CD4-positive, alpha-beta memory T cell (primary cell): ENCODE measurements around the gene PHF20. TPM values are rescaled to one million over a fixed set of nuclear protein-coding genes. Genes with fewer than 3 reads are reported as not detected.
"Not testable (repeated sequence)": the region's sequence is repeated elsewhere in the genome, so short reads cannot be mapped to it uniquely, and the experiment has no call there.

ENCODE experiments used
- CTCF ChIA-PET: fragments of 350-600 bp; sonication (Branson Sonifier 250); formaldehyde crosslinking; loops from one replicate; lab custom pipeline; 2021; ENCODE audit warnings: inconsistent platforms; ENCODE audit not compliant: partially characterized antibody; lab: Charles Lee
- POLR2A ChIA-PET: fragments of 350-600 bp; sonication (Branson Sonifier 250); formaldehyde crosslinking; loops from one replicate; lab custom pipeline; 2021; ENCODE audit not compliant: partially characterized antibody; lab: Charles Lee
- DNase-seq, 5 donors: peaks; one replicate each; pipeline versions ENCODE4 v3.0.0 to v3.0.0-alpha.2; 2020 to 2022; ENCODE audit warnings: mixed read lengths in 1 of 5
- H3K27ac ChIP-seq: one replicate; pipeline ENCODE4 v1.7.0; 2013; ENCODE audit warnings: low read depth, low read length
- H3K27me3 ChIP-seq: 2 replicates; pipeline ENCODE4 v1.7.0; 2013; ENCODE audit warnings: mild to moderate bottlenecking, low read length, moderate library complexity; ENCODE audit not compliant: insufficient read depth
- H3K36me3 ChIP-seq: 2 replicates; pipeline ENCODE4 v1.7.0; 2013; ENCODE audit warnings: mild to moderate bottlenecking, low read length, moderate library complexity; ENCODE audit not compliant: insufficient read depth
- H3K4me1 ChIP-seq: 2 replicates; pipeline ENCODE4 v1.7.0; 2013; ENCODE audit warnings: mild to moderate bottlenecking, low read length, moderate library complexity; ENCODE audit not compliant: insufficient read depth
- H3K4me3 ChIP-seq, 2 donors: one replicate each; pipeline ENCODE4 v1.7.0; 2013; ENCODE audit warnings: low read length in 2 of 2, mild to moderate bottlenecking in 1 of 2
- H3K9me3 ChIP-seq, 2 donors: one replicate each; pipeline ENCODE4 v1.7.0; 2013; ENCODE audit warnings: low read length in 2 of 2, control low read depth in 1 of 2; ENCODE audit not compliant: control insufficient read depth in 1 of 2
- H3K27ac Mint-ChIP-seq, 7 donors: one replicate each; pipeline ENCODE4 v1.8.0; 2020 to 2021; ENCODE audit warnings: mixed read lengths in 7 of 7, mild to moderate bottlenecking in 6 of 7, inconsistent platforms in 3 of 7, moderate library complexity in 3 of 7
- H3K27me3 Mint-ChIP-seq, 2 donors: one replicate each; pipeline ENCODE4 v1.8.0; 2020 to 2021; ENCODE audit warnings: mixed read lengths in 2 of 2
- H3K36me3 Mint-ChIP-seq, 2 donors: one replicate each; pipeline ENCODE4 v1.8.0; 2020 to 2021; ENCODE audit warnings: mixed read lengths in 2 of 2, inconsistent platforms in 1 of 2, mild to moderate bottlenecking in 1 of 2
- H3K4me1 Mint-ChIP-seq, 4 donors: one replicate each; pipeline ENCODE4 v1.8.0; 2020 to 2021; ENCODE audit warnings: mixed read lengths in 4 of 4, mild to moderate bottlenecking in 1 of 4
- H3K4me3 Mint-ChIP-seq, 8 donors: one replicate each; pipeline ENCODE4 v1.8.0; 2020 to 2021; ENCODE audit warnings: mixed read lengths in 8 of 8, mild to moderate bottlenecking in 7 of 8, moderate library complexity in 6 of 8, inconsistent platforms in 3 of 8
- H3K9me3 Mint-ChIP-seq, 8 donors: one replicate each; pipeline ENCODE4 v1.8.0; 2020 to 2021; ENCODE audit warnings: mixed read lengths in 8 of 8, mild to moderate bottlenecking in 5 of 8, inconsistent platforms in 3 of 8, moderate library complexity in 1 of 8
- intact Hi-C: fragments of 100-400 bp; cut with micrococcal nuclease; formaldehyde crosslinking; loops from one replicate; pipeline ENCODE4 v1.15.1; 2023
- polyA plus RNA-seq, 2 donors: library from polyadenylated mRNA; unstranded; fragments of 300-500 nt; fragmentation: Illumina TruSeq; gene quantifications; one replicate each; pipeline ENCODE4 v1.2.3, GENCODE V29; 2021
- total RNA-seq, 2 experiments: library from RNA; stranded (reverse); gene quantifications; one replicate each; pipeline ENCODE4 v1.2.3, GENCODE V29; 2021

PHF20 gene
- total and polyA plus RNA-seq, 4 experiments from 2014 or later = 72.9 to 126 (median 94.2) TPM

DNA sequence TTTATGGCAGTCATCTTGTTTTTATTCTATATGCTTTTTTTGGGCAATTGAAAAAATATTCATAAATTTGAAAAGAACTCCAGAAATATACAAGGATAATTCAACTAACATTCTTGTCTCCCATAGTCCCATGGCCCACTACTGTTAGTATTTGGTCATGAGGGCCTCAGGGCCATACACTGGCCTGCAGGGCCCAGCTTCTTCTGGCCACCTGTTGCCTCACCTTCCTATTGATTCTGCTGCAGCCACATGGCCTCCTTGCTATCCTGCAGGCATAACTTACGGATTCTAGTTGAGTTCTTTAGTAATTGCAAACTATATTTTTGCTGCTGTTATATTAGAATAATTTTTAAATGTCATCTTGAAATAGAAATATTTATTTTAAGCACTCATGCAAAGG is 109.9 kb downstream of the PHF20 start:
- POLR2A ChIA-PET = no interaction called here

DNA sequence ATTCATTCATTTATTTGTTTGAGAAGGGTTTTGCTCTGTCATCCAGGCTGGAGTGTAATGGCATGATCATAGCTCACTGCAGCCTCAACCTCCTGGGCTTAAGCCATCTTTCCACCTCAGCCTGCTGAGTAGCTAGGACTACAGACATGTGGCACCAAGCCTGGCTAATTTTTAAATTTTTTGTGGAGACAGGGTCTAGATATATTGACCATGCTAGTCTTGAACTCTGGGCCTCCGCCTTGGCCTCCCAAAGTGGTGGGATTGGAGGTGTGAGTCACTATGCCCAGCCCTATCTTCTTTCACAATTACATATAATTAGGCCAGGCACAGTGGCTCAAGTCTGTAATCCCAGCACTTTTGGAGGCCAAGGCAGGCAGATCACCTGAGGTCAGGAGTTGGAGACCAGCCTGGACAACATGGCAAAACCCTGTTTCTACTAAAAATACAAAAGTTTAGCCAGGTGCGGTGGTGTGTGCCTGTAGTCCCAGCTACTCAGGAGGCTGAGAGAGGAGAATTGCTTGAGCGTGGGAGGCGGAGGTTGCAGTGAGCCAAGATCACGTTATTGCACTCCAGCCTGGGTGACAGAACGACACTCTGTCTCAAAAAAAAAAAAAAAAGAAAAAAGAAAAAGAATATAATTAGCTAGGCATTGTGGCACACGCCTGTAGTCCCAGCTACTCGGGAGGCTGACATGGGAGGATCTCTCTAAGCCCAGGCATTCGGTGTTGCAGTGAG is 110.8 kb downstream of the PHF20 start:
- H3K9me3 ChIP-seq, H3K27me3 Mint-ChIP-seq, H3K4me3 ChIP-seq, H3K4me3 Mint-ChIP-seq, H3K4me1 ChIP-seq, H3K27ac ChIP-seq, H3K36me3 ChIP-seq, H3K27me3 ChIP-seq, H3K9me3 Mint-ChIP-seq, POLR2A ChIA-PET, DNase-seq: not testable (repeated sequence)
- H3K36me3 Mint-ChIP-seq = peaks cover 6 to 30% of the 10 kb centered on the region in 2 donors
- peak overlapping the region in 1 of 7 donors; percentile 12 for H3K27ac Mint-ChIP-seq
- H3K4me1 Mint-ChIP-seq = peaks cover 12 to 27% (median 16%) of the 10 kb centered on the region in 4 donors
- intact Hi-C loops = loop anchor here (5.0 kb wide), 1 partner anchor 185 kb away; the partner anchor contains the start of genes NFS1 and ROMO1
- CTCF ChIA-PET = interaction anchor here (0.8 to 5.3 kb wide), 7 partner anchors 12 to 419 kb away, joined by 3 to 47 read pairs (median 3); no protein-coding TSS in a partner anchor

More for the DNA sequence above, 109.9 kb downstream of the PHF20 start:
- no peaks in the 10 kb centered on the region for H3K9me3 Mint-ChIP-seq
- no peaks in the 10 kb centered on the region for H3K9me3 ChIP-seq
- H3K27me3 ChIP-seq = no peaks in the 10 kb centered on the region
- H3K27me3 Mint-ChIP-seq = no peaks in the 10 kb centered on the region
- DNase-seq = no peak
- intact Hi-C loops = loop anchor here (5.0 kb wide), 1 partner anchor 184 kb away; the partner anchor contains the start of genes NFS1 and ROMO1
- no peak overlapping the region for H3K4me3 Mint-ChIP-seq
- no peak overlapping the region for H3K4me3 ChIP-seq
- H3K36me3 Mint-ChIP-seq = peaks cover 8 to 30% of the 10 kb centered on the region in 2 donors
- peaks cover 6% of the 10 kb centered on the region for H3K4me1 ChIP-seq
- H3K27ac Mint-ChIP-seq = peak overlapping the region in 2 of 7 donors; percentile 13 to 35
- H3K27ac ChIP-seq = no peak overlapping the region
- peaks cover 2% of the 10 kb centered on the region for H3K36me3 ChIP-seq
- H3K4me1 Mint-ChIP-seq = peaks cover 10 to 27% (median 17%) of the 10 kb centered on the region in 4 donors
- CTCF ChIA-PET = no interaction called here

DNA sequence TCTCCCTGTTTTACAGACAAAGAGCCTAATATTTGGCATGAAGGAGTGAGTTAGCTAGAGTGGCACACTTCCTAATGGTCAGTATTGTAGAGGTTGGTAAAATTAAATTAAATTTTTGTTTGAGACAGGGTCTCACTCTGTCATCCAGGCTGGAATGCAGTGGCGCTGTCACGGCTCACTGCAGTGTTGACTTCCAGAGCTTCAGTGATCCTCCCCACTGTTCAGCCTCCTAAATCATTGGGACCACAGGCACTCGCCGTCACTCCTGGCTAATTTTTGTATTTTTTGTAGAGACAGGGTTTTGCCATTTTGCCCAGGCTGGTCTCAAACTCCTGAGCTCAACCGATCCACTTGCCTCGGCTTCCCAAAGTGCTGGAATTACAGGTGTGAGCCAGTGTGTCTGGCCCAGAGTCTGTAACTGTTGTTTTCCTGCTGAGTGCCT is 111.5 kb downstream of the PHF20 start:
- Histone ChIP-seq H3K4me3 (no peak overlapping the region), H3K9me3 (no peaks in the 10 kb centered on the region), H3K36me3 (peaks cover 4% of the 10 kb centered on the region), H3K27me3 (no peaks in the 10 kb centered on the region), H3K27ac (no peak overlapping the region), H3K4me1 (peaks cover 6% of the 10 kb centered on the region)
- Mint-ChIP-seq H3K9me3 (no peaks in the 10 kb centered on the region), H3K4me1 (peaks cover 10 to 22% (median 11%) of the 10 kb centered on the region in 4 donors), H3K27me3 (no peaks in the 10 kb centered on the region), H3K27ac (peak overlapping the region in 3 of 7 donors; percentile 1 to 74 (median 19)), H3K4me3 (no peak overlapping the region), H3K36me3 (peaks cover under 1 to 24% of the 10 kb centered on the region in 2 donors)
- intact Hi-C loops = loop anchor here (5.0 kb wide), 1 partner anchor 186 kb away; the partner anchor contains the start of genes NFS1 and ROMO1
- POLR2A ChIA-PET = interaction anchor here (1.2 to 1.3 kb wide), 2 partner anchors 112 to 140 kb away, joined by 3 read pairs; partner anchors contain the start of gene PHF20
- CTCF ChIA-PET = interaction anchor here (0.8 to 5.3 kb wide), 12 partner anchors 13 to 420 kb away, joined by 3 to 47 read pairs (median 4); partner anchors contain the start of gene RBM39
- no peak for DNase-seq

DNA sequence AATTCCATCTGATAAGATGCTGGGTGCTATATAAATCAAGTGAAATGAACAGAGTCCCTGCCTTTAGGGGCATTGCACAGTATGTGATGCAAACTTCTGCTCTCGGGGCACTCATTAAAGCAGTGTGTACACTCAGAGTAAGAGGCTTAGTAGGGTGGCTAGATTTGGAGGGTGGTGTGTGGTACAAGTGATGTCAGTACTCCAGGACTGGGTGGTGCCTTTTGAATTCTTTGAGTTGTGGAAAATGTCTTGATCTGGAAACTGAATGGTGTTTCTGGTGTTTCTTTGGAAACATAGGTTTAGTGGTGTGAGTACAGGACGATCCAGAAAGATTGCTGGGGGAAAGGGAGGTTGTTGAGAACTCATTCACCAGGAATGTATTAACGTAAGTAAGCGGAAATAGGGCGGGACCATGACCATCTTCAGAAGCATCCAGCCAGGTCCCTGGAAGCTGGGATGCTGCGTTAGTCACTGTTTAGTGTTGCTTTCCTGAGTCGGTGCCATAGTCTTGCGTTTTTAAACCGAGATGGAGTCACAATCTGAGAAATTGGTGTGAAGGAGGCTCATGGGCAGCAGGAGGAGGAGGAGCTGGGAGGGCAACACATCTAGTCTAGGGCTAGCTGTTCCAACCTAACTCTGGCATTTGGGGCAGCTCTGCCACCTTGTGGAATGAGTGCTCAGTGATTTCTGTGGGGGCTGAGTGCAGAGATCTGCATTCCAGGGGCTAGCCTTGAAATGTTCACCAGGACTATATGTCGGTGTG is 112.1 kb downstream of the PHF20 start:
- peak; percentile 52 to 59 (median 56) for DNase-seq
- no peak overlapping the region for H3K4me3 Mint-ChIP-seq
- POLR2A ChIA-PET = interaction anchor here (1.0 to 2.5 kb wide), 9 partner anchors 112 to 420 kb away, joined by 3 to 11 read pairs (median 3); partner anchors contain the start of genes PHF20 and RBM39

DNA sequence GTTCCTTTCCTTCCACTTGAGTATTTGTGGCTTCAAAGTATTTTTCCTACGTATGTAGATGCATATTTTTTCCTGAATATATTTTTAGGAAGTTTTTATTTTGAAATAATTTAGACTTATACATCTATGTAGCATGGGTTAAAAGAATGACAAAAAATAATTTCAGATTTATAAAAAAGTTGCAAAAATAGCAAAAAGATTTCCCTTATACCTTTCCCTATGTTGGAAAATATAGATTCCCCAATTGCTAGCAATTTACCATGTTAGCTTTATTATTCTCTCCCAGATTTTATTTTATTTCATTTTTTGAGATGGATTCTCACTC is 112.7 kb downstream of the PHF20 start:
- Histone ChIP-seq H3K4me1 (peaks cover 6% of the 10 kb centered on the region), H3K27me3 (no peaks in the 10 kb centered on the region), H3K9me3 (no peaks in the 10 kb centered on the region), H3K4me3 (no peak overlapping the region), H3K27ac (no peak overlapping the region), H3K36me3 (peaks cover 4% of the 10 kb centered on the region)
- Mint-ChIP-seq H3K9me3 (no peaks in the 10 kb centered on the region), H3K27me3 (no peaks in the 10 kb centered on the region), H3K4me3 (no peak overlapping the region), H3K4me1 (peaks cover 7 to 13% (median 11%) of the 10 kb centered on the region in 4 donors), H3K27ac (peak overlapping the region in 4 of 7 donors; percentile 32 to 64 (median 48)), H3K36me3 (peaks cover 0 to 20% of the 10 kb centered on the region in 2 donors)
- CTCF ChIA-PET = interaction anchor here (0.6 to 5.3 kb wide), 18 partner anchors 10 to 421 kb away, joined by 3 to 47 read pairs (median 4); partner anchors contain the start of genes ERGIC3, RBM39 and SPAG4
- intact Hi-C loops = loop anchor here (1.0 to 5.0 kb wide), 5 partner anchors 144 to 421 kb away; partner anchors contain the start of genes NFS1 and ROMO1
- DNase-seq = no peak
- POLR2A ChIA-PET = interaction anchor here (1.0 to 2.5 kb wide), 9 partner anchors 113 to 421 kb away, joined by 3 to 11 read pairs (median 3); partner anchors contain the start of genes PHF20 and RBM39

More for the DNA sequence above, 112.1 kb downstream of the PHF20 start:
- Histone ChIP-seq H3K4me3 (no peak overlapping the region), H3K4me1 (peaks cover 6% of the 10 kb centered on the region), H3K27me3 (no peaks in the 10 kb centered on the region), H3K27ac (no peak overlapping the region), H3K36me3 (peaks cover 4% of the 10 kb centered on the region), H3K9me3 (no peaks in the 10 kb centered on the region)
- peaks cover 0 to 20% of the 10 kb centered on the region in 2 donors for H3K36me3 Mint-ChIP-seq
- H3K9me3 Mint-ChIP-seq = no peaks in the 10 kb centered on the region
- peaks cover 7 to 16% (median 11%) of the 10 kb centered on the region in 4 donors for H3K4me1 Mint-ChIP-seq
- intact Hi-C loops = loop anchor here (1.0 to 5.0 kb wide), 5 partner anchors 143 to 421 kb away; partner anchors contain the start of genes NFS1 and ROMO1
- CTCF ChIA-PET = interaction anchor here (0.6 to 5.3 kb wide), 19 partner anchors 9 to 420 kb away, joined by 3 to 47 read pairs (median 4); partner anchors contain the start of genes ERGIC3, RBM39 and SPAG4
- H3K27me3 Mint-ChIP-seq = no peaks in the 10 kb centered on the region
- H3K27ac Mint-ChIP-seq = peak overlapping the region in 5 of 7 donors; percentile 2 to 74 (median 42)

DNA sequence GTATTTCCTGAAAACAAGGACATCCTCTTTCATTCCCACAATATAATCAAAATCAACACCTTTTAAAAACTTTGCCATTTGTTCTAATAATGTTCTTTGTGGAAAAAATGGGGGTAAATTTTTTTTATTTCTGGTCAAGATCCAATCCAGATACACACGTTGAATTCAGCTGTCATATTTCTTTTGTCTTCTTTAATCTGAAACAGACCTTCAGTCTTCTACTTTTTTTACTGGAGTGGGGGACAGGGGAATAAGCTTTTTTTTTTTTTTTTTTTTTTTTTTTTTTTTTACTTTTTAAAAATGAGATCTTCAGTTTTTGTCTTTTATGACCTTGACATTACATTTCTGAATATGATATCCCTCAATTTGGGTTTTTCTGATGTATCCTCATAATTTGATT is 113.4 kb downstream of the PHF20 start:
- Histone ChIP-seq H3K27me3 (no peaks in the 10 kb centered on the region), H3K4me3 (no peak overlapping the region), H3K9me3 (no peaks in the 10 kb centered on the region), H3K36me3 (peaks cover 4% of the 10 kb centered on the region), H3K4me1 (no peaks in the 10 kb centered on the region), H3K27ac (no peak overlapping the region)
- H3K27ac Mint-ChIP-seq = peak overlapping the region in 2 of 7 donors; percentile 51 to 70
- DNase-seq = no peak
- ChIA-PET POLR2A (interaction anchor here (1.0 to 2.5 kb wide), 8 partner anchors 9 to 421 kb away, joined by 3 to 11 read pairs (median 3); partner anchors contain the start of gene RBM39), CTCF (interaction anchor here (0.6 to 5.3 kb wide), 12 partner anchors 9 to 421 kb away, joined by 3 to 47 read pairs (median 5); partner anchors contain the start of gene RBM39)
- H3K4me3 Mint-ChIP-seq = no peak overlapping the region
- peaks cover 4 to 6% (median 6%) of the 10 kb centered on the region in 4 donors for H3K4me1 Mint-ChIP-seq
- H3K27me3 Mint-ChIP-seq = no peaks in the 10 kb centered on the region
- H3K36me3 Mint-ChIP-seq = peaks cover 0 to 20% of the 10 kb centered on the region in 2 donors
- intact Hi-C loops = loop anchor here (2.0 kb wide), 1 partner anchor 144 kb away; no protein-coding TSS in a partner anchor
- H3K9me3 Mint-ChIP-seq = no peaks in the 10 kb centered on the region
